ENCODE measurements around the gene MAX. TPM values are rescaled to one million over a fixed set of nuclear protein-coding genes. Genes with fewer than 3 reads are reported as not detected.

Gene MAX
- polyA plus RNA-seq, 1 donor from 2014 or later = 55.3 TPM

- Histone ChIP-seq H3K79me2 (replicated peaks; ENCODE audit: insufficient read depth, low read length) (no peaks in the 10 kb centered on the region), H3K36me3 (ENCODE audit: insufficient read depth, low read length) (no peaks in the 10 kb centered on the region), H2AFZ (ENCODE audit: low read depth, low read length) (no peak overlapping the region), H4K20me1 (ENCODE audit: insufficient read depth) (no peaks in the 10 kb centered on the region), H3K4me2 (ENCODE audit: low read length) (no peak overlapping the region), H3K9ac (ENCODE audit: low read length) (no peak overlapping the region), H3K9me2 (ENCODE audit: insufficient read depth, low read length) (no peaks in the 10 kb centered on the region), H3K27ac (ENCODE audit: low read length) (no peak overlapping the region), H3F3A (ENCODE audit: insufficient read depth, low read length, poor library complexity, severe bottlenecking) (no peaks in the 10 kb centered on the region), H3K9me3 (ENCODE audit: low read length) (no peaks in the 10 kb centered on the region), H3K27me3 (ENCODE audit: insufficient read depth, low read depth, low read length) (no peaks in the 10 kb centered on the region), H3K4me3 (ENCODE audit: low read length) (no peak overlapping the region)
- TF ChIP-seq EZH2 (IDR thresholded peaks at IDR 0.05; ENCODE audit: borderline replicate concordance, insufficient read depth, low read length, poor library complexity, severe bottlenecking) = no peak
Measured at GRCh38 chr14:65080960-65081747, 21.2 kb downstream of the MAX start.

DNA sequence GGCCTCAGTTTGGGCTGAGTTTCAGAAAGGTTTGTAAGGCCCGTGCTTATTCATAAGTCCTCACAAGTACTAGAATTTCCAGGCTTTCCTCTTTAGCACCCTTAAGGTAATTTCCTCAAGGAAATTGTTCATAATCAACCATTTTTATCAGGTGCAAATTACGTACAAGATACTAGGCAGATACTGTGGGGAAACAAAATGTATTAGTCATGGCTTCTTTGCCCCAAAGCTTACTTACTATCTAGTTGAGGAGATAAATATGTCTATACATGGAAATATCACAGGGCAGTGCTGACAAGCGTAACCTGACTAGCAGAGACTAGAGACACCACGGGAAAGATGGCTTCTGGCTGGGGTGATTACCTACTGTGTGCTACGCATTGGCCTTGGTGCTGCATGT lies 22.5 kb downstream of the MAX start:
- no peaks in the 10 kb centered on the region for H3K36me3 ChIP-seq (ENCODE audit: insufficient read depth, low read length)
- H3K9me3 ChIP-seq (ENCODE audit: low read length) = no peaks in the 10 kb centered on the region
- no peak overlapping the region for H2AFZ ChIP-seq (ENCODE audit: low read depth, low read length)
- TF ChIP-seq RAD21 (conservative IDR thresholded peaks at IDR 0.05) = no peak
- TF ChIP-seq TAF1 (IDR thresholded peaks at IDR 0.05; ENCODE audit: low read depth) = no peak
- TF ChIP-seq MXI1 (conservative IDR thresholded peaks at IDR 0.05; ENCODE audit: poor library complexity, severe bottlenecking) = no peak
- no peak for TF ChIP-seq REST (IDR thresholded peaks at IDR 0.05; ENCODE audit: borderline replicate concordance)
- TF ChIP-seq EZH2 (IDR thresholded peaks at IDR 0.05; ENCODE audit: borderline replicate concordance, insufficient read depth, low read length, poor library complexity, severe bottlenecking) = no peak
- H3K27ac ChIP-seq (ENCODE audit: low read length) = no peak overlapping the region
- no peak overlapping the region for H3K9ac ChIP-seq (ENCODE audit: low read length)
- H3K4me2 ChIP-seq (ENCODE audit: low read length) = no peak overlapping the region
- no peaks in the 10 kb centered on the region for H4K20me1 ChIP-seq (ENCODE audit: insufficient read depth)
- no peaks in the 10 kb centered on the region for H3K79me2 ChIP-seq (replicated peaks; ENCODE audit: insufficient read depth, low read length)
- H3K27me3 ChIP-seq (ENCODE audit: insufficient read depth, low read depth, low read length) = no peaks in the 10 kb centered on the region
- no peak overlapping the region for H3K4me3 ChIP-seq (ENCODE audit: low read length)
- H3K9me2 ChIP-seq (ENCODE audit: insufficient read depth, low read length) = no peaks in the 10 kb centered on the region
- no peaks in the 10 kb centered on the region for H3F3A ChIP-seq (ENCODE audit: insufficient read depth, low read length, poor library complexity, severe bottlenecking)

GRCh38 chr14:65079201-65079600 lies 23.1 kb downstream of the MAX start:
- Histone ChIP-seq H3K4me3 (ENCODE audit: low read length) (no peak overlapping the region), H4K20me1 (ENCODE audit: insufficient read depth) (no peaks in the 10 kb centered on the region), H3K9me2 (ENCODE audit: insufficient read depth, low read length) (no peaks in the 10 kb centered on the region), H3F3A (ENCODE audit: insufficient read depth, low read length, poor library complexity, severe bottlenecking) (no peaks in the 10 kb centered on the region), H3K36me3 (ENCODE audit: insufficient read depth, low read length) (no peaks in the 10 kb centered on the region), H2AFZ (ENCODE audit: low read depth, low read length) (no peak overlapping the region), H3K9ac (ENCODE audit: low read length) (no peak overlapping the region), H3K27me3 (ENCODE audit: insufficient read depth, low read depth, low read length) (no peaks in the 10 kb centered on the region), H3K9me3 (ENCODE audit: low read length) (no peaks in the 10 kb centered on the region), H3K79me2 (replicated peaks; ENCODE audit: insufficient read depth, low read length) (no peaks in the 10 kb centered on the region), H3K27ac (ENCODE audit: low read length) (no peak overlapping the region), H3K4me2 (ENCODE audit: low read length) (no peak overlapping the region)
- TF ChIP-seq POLR2AphosphoS5 (IDR thresholded peaks at IDR 0.05) (no peak), MXI1 (conservative IDR thresholded peaks at IDR 0.05; ENCODE audit: poor library complexity, severe bottlenecking) (no peak), CTCF (IDR thresholded peaks at IDR 0.05; ENCODE audit: poor library complexity, severe bottlenecking) (no peak), TAF1 (IDR thresholded peaks at IDR 0.05; ENCODE audit: low read depth) (no peak), RAD21 (conservative IDR thresholded peaks at IDR 0.05) (no peak)
